Measurements from ENCODE around the gene KRT36.

The KRT36 gene

GRCh38 chr17:41504246-41504977 is 14.7 kb upstream of the KRT36 start:
- DNase-seq (ENCODE audit: low read depth in 2 of 3, low spot score in 2 of 3): no peak

GRCh38 chr17:41503202-41503601 is 13.5 kb upstream of the KRT36 start:
- DNase-seq (ENCODE audit: low read depth in 2 of 3, low spot score in 2 of 3): no peak

GRCh38 chr17:41500131-41500911 is 10.6 kb upstream of the KRT36 start:
- no peak for DNase-seq (ENCODE audit: low read depth in 2 of 3, low spot score in 2 of 3)

GRCh38 chr17:41499714-41500113 is 10.0 kb upstream of the KRT36 start:
- no peak for DNase-seq (ENCODE audit: low read depth in 2 of 3, low spot score in 2 of 3)

- no peak for DNase-seq (ENCODE audit: low read depth in 2 of 3, low spot score in 2 of 3)
These were observed 8.6 kb upstream of the KRT36 start for GRCh38 chr17:41498276-41498675.

GRCh38 chr17:41496803-41497484 is 7.2 kb upstream of the KRT36 start:
- DNase-seq (ENCODE audit: low read depth in 2 of 3, low spot score in 2 of 3): peak; percentile 32 to 62 (median 32)

GRCh38 chr17:41494524-41494923 is 4.8 kb upstream of the KRT36 start:
- DNase-seq (ENCODE audit: low read depth in 2 of 3, low spot score in 2 of 3): no peak

- DNase-seq (ENCODE audit: low read depth in 2 of 3, low spot score in 2 of 3): no peak
These were observed 3.1 kb upstream of the KRT36 start for GRCh38 chr17:41492771-41493170.

- DNase-seq (ENCODE audit: low read depth in 2 of 3, low spot score in 2 of 3): no peak
These were observed 2.6 kb upstream of the KRT36 start for GRCh38 chr17:41492351-41492750.

- no peak for DNase-seq (ENCODE audit: low read depth in 2 of 3, low spot score in 2 of 3)
These were observed 1.8 kb upstream of the KRT36 start for GRCh38 chr17:41491476-41491875.

- DNase-seq (ENCODE audit: low read depth in 2 of 3, low spot score in 2 of 3): no peak
These were observed 585 bp upstream of the KRT36 start for GRCh38 chr17:41490000-41490990.

GRCh38 chr17:41486809-41487530 is 2.7 kb downstream of the KRT36 start:
- DNase-seq (ENCODE audit: low read depth in 2 of 3, low spot score in 2 of 3): peak in 1 of 3 experiments; percentile 36

GRCh38 chr17:41486316-41486715 is 3.4 kb downstream of the KRT36 start:
- DNase-seq (ENCODE audit: low read depth in 2 of 3, low spot score in 2 of 3): no peak

- no peak for DNase-seq (ENCODE audit: low read depth in 2 of 3, low spot score in 2 of 3)
These were observed 4.5 kb downstream of the KRT36 start for GRCh38 chr17:41484920-41485904.

GRCh38 chr17:41483991-41484826 is 5.5 kb downstream of the KRT36 start:
- DNase-seq (ENCODE audit: low read depth in 2 of 3, low spot score in 2 of 3): no peak

GRCh38 chr17:41483531-41483930 is 6.2 kb downstream of the KRT36 start:
- DNase-seq (ENCODE audit: low read depth in 2 of 3, low spot score in 2 of 3): no peak

GRCh38 chr17:41481036-41481435 is 8.7 kb downstream of the KRT36 start, which contains the start of gene KRT35:
Gene KRT35 (minus strand): TSS chr17:41481151. CDS start chr17:41481097, 54 bp downstream.
- DNase-seq (ENCODE audit: low read depth in 2 of 3, low spot score in 2 of 3): no peak

- DNase-seq (ENCODE audit: low read depth in 2 of 3, low spot score in 2 of 3): no peak
These were observed 9.1 kb downstream of the KRT36 start for GRCh38 chr17:41480581-41480980.

Data from activated CD8-positive, alpha-beta memory T cell treated with anti-CD3 and anti-CD28 coated beads for 48 hours (primary cell).